CD14-positive monocyte (primary cell): ENCODE results near the gene EDC4. TPM values are rescaled to one million over a fixed set of nuclear protein-coding genes. Genes with fewer than 3 reads are reported as not detected.

Experiments used
- DNase-seq, 3 donors: peaks; one replicate each; pipeline ENCODE4 v3.0.0-alpha.2; 2011 to 2022
- H2AFZ ChIP-seq: 2 replicates; pipeline ENCODE4 v1.6.0; 2012; ENCODE audit warnings: mild to moderate bottlenecking, low read depth, low read length, inconsistent platforms; ENCODE audit not compliant: insufficient read depth, poor library complexity, severe bottlenecking
- H3K27ac ChIP-seq, 2 donors: 1 replicate in 1 of 2; 2 replicates in 1 of 2; pipeline ENCODE4 v1.5.1; 2012 to 2013; ENCODE audit warnings: low read length in 2 of 2, control low read depth in 1 of 2, inconsistent platforms in 1 of 2, low read depth in 1 of 2, mild to moderate bottlenecking in 1 of 2
- H3K27me3 ChIP-seq, 2 donors: one replicate each; pipeline versions ENCODE4 v1.6.0 to v1.6.1; 2011 to 2013; ENCODE audit warnings: low read length in 2 of 2; ENCODE audit not compliant: control insufficient read depth in 2 of 2, insufficient read depth in 2 of 2
- H3K36me3 ChIP-seq, 2 donors: replicated peaks in 1 of 2; 1 replicate in 1 of 2; 2 replicates in 1 of 2; pipeline versions ENCODE4 v1.5.1 to v1.6.1; 2012 to 2013; ENCODE audit warnings: low read length in 2 of 2, control low read depth in 1 of 2, inconsistent platforms in 1 of 2, mild to moderate bottlenecking in 1 of 2; ENCODE audit not compliant: insufficient read depth in 2 of 2, control insufficient read depth in 1 of 2
- H3K4me1 ChIP-seq, 2 donors: 1 replicate in 1 of 2; 2 replicates in 1 of 2; pipeline versions ENCODE4 v1.5.1 to v1.6.1; 2012 to 2013; ENCODE audit warnings: low read length in 2 of 2, control low read depth in 1 of 2, inconsistent platforms in 1 of 2, mild to moderate bottlenecking in 1 of 2, moderate library complexity in 1 of 2; ENCODE audit not compliant: insufficient read depth in 2 of 2, control insufficient read depth in 1 of 2
- H3K4me2 ChIP-seq: replicated peaks from 2 replicates; pipeline ENCODE3; 2012; ENCODE audit warnings: low read length, moderate library complexity, mild to moderate bottlenecking; ENCODE audit not compliant: poor library complexity, severe bottlenecking; ENCODE audit errors: extremely low read depth
- H3K4me3 ChIP-seq, 3 experiments: fragments of 200-600 bp in 1 of 3; sonication (generic) in 1 of 3; replicated peaks in 1 of 3; 1 replicate in 2 of 3; 2 replicates in 1 of 3; pipeline ENCODE4 v1.5.1; 2011 to 2013; ENCODE audit warnings: low read length in 3 of 3, mild to moderate bottlenecking in 3 of 3, control low read depth in 2 of 3, low read depth in 2 of 3, inconsistent platforms in 1 of 3, moderate library complexity in 1 of 3
- H3K79me2 ChIP-seq: 2 replicates; pipeline ENCODE4 v1.6.0; 2012; ENCODE audit warnings: mild to moderate bottlenecking, control low read depth, inconsistent platforms, low read length, moderate library complexity; ENCODE audit not compliant: insufficient read depth
- H3K9ac ChIP-seq: 2 replicates; pipeline ENCODE4 v1.6.0; 2017; ENCODE audit warnings: low read length, mild to moderate bottlenecking; ENCODE audit not compliant: insufficient read depth, poor library complexity, severe bottlenecking
- H3K9me3 ChIP-seq, 2 donors: replicated peaks in 1 of 2; 1 replicate in 1 of 2; 2 replicates in 1 of 2; pipeline versions ENCODE4 v1.5.1 to v1.6.1; 2012 to 2013; ENCODE audit warnings: low read length in 2 of 2, control low read depth in 1 of 2; ENCODE audit not compliant: control insufficient read depth in 1 of 2, insufficient read depth in 1 of 2
- H4K20me1 ChIP-seq: 2 replicates; pipeline ENCODE4 v1.6.0; 2012; ENCODE audit warnings: mild to moderate bottlenecking, low read length, control low read depth, moderate library complexity; ENCODE audit not compliant: insufficient read depth
- H3K27ac Mint-ChIP-seq, 7 donors: one replicate each; pipeline ENCODE4 v1.8.0; 2020; ENCODE audit warnings: mild to moderate bottlenecking in 7 of 7, mixed read lengths in 7 of 7, moderate library complexity in 6 of 7, inconsistent platforms in 2 of 7
- H3K27me3 Mint-ChIP-seq, 3 donors: one replicate each; pipeline ENCODE4 v1.8.0; 2021 to 2022; ENCODE audit warnings: low read depth in 3 of 3, mild to moderate bottlenecking in 3 of 3, mixed read lengths in 3 of 3, moderate library complexity in 3 of 3, inconsistent platforms in 1 of 3
- H3K36me3 Mint-ChIP-seq, 2 donors: one replicate each; pipeline ENCODE4 v1.8.0; 2020; ENCODE audit warnings: mixed read lengths in 2 of 2, inconsistent platforms in 1 of 2, mild to moderate bottlenecking in 1 of 2
- H3K4me1 Mint-ChIP-seq: one replicate; pipeline ENCODE4 v1.8.0; 2020; ENCODE audit warnings: mild to moderate bottlenecking, mixed read lengths
- H3K4me3 Mint-ChIP-seq, 2 donors: one replicate each; pipeline ENCODE4 v1.8.0; 2020; ENCODE audit warnings: mild to moderate bottlenecking in 2 of 2, mixed read lengths in 2 of 2, moderate library complexity in 1 of 2
- H3K9me3 Mint-ChIP-seq, 7 donors: one replicate each; pipeline ENCODE4 v1.8.0; 2020 to 2022; ENCODE audit warnings: mixed read lengths in 7 of 7, mild to moderate bottlenecking in 6 of 7, moderate library complexity in 6 of 7, inconsistent platforms in 2 of 7
- CTCF ChIP-seq: fragments of 200-600 bp; IDR thresholded peaks from one replicate; pipeline ENCODE4 v1.8.0; 2022; ENCODE audit warnings: antibody characterized with exemption, mild to moderate bottlenecking
- WGBS: methylation state at CpG from one replicate; pipeline ENCODE4 v1.1.5; 2013; ENCODE audit warnings: missing lambda C conversion rate; ENCODE audit not compliant: insufficient coverage; 5-methylcytosine and 5-hydroxymethylcytosine counted together
- intact Hi-C, 2 donors: fragments of 100-400 bp; cut with micrococcal nuclease; formaldehyde crosslinking; loops; one replicate each; pipeline versions ENCODE4 v1.15.0 to v1.15.1; 2023
- polyA plus RNA-seq, 3 donors: library from polyadenylated mRNA; depleted of rRNA in 1 of 3; unstranded in 2 of 3; stranded (reverse) in 1 of 3; fragments of 300-500 nt in 2 of 3; fragments of >200 nt in 1 of 3; fragmentation: Illumina TruSeq in 2 of 3; gene quantifications; 1 replicate in 2 of 3; 2 replicates in 1 of 3; pipeline ENCODE4 v1.2.3, GENCODE V29; 2012 to 2021

Gene EDC4
- polyA plus RNA-seq, 3 donors, result 13.7 to 84.9 (median 18.2) TPM

- intact Hi-C loops, result loop anchor here in 1 of 2 donors (10.0 kb wide), 1 partner anchor 183 kb away; the partner anchor contains the start of genes ACD, C16orf86, ENKD1 and PARD6A
- Mint-ChIP-seq H3K9me3 (peaks cover 0 to 3% (median 0%) of the 10 kb centered on the region in 7 donors), H3K27me3 (peaks cover 0 to 1% (median 1%) of the 10 kb centered on the region in 3 donors), H3K27ac (peak overlapping the region in 3 of 7 donors; percentile 56 to 89 (median 70)), H3K4me1 (peaks cover 43% of the 10 kb centered on the region), H3K4me3 (peak overlapping the region in 1 of 2 donors; percentile 89), H3K36me3 (peaks cover 4 to 5% of the 10 kb centered on the region in 2 donors)
- Histone ChIP-seq H3K27ac (peak overlapping the region in 1 of 2 donors; percentile 83), H3K4me3 (peak overlapping the region in 1 of 3 experiments; percentile 90), H3K9me3 (no peaks in the 10 kb centered on the region), H4K20me1 (peaks cover 45% of the 10 kb centered on the region), H3K4me1 (peaks cover 43 to 49% of the 10 kb centered on the region in 2 donors), H3K79me2 (peaks cover 93% of the 10 kb centered on the region), H3K9ac (peak overlapping the region; percentile 83), H3K27me3 (no peaks in the 10 kb centered on the region), H3K4me2 (peak overlapping the region; percentile 97), H2AFZ (no peak overlapping the region), H3K36me3 (no peaks in the 10 kb centered on the region)
- no peak for DNase-seq
- 96% methylated on average over 9 of the region's 11 CpGs for WGBS
- no peak for TF ChIP-seq CTCF
Observed at GRCh38 chr16:67848118-67848517, 24.7 kb upstream of the EDC4 start.

GRCh38 chr16:67853670-67854069 is 19.2 kb upstream of the EDC4 start:
- intact Hi-C loops, result no loop called here
- peaks cover 20% of the 10 kb centered on the region for H3K4me1 Mint-ChIP-seq
- H3K27me3 Mint-ChIP-seq, result peaks cover 0 to 1% (median 0%) of the 10 kb centered on the region in 3 donors
- Histone ChIP-seq H3K27ac (no peak overlapping the region), H4K20me1 (peaks cover 59% of the 10 kb centered on the region), H3K4me2 (no peak overlapping the region), H2AFZ (no peak overlapping the region), H3K4me3 (no peak overlapping the region), H3K9me3 (no peaks in the 10 kb centered on the region), H3K4me1 (peaks cover 4 to 7% of the 10 kb centered on the region in 2 donors), H3K79me2 (peaks cover 99% of the 10 kb centered on the region), H3K27me3 (no peaks in the 10 kb centered on the region), H3K36me3 (no peaks in the 10 kb centered on the region), H3K9ac (no peak overlapping the region)
- TF ChIP-seq CTCF, result no peak
- WGBS, result 100% methylated on average over 1 of the region's 3 CpGs
- DNase-seq, result no peak
- peak overlapping the region in 2 of 7 donors; percentile 18 to 76 for H3K27ac Mint-ChIP-seq
- H3K4me3 Mint-ChIP-seq, result no peak overlapping the region
- peaks cover 2 to 3% of the 10 kb centered on the region in 2 donors for H3K36me3 Mint-ChIP-seq
- peaks cover 0 to 2% (median 0%) of the 10 kb centered on the region in 7 donors for H3K9me3 Mint-ChIP-seq
